Epithelial cell of esophagus (primary cell): ENCODE measurements around the gene ZNF775.

Source experiments
- DNase-seq: peaks from one replicate; pipeline ENCODE4 v3.0.0; 2010; ENCODE audit warnings: low read depth
- H3K4me3 ChIP-seq: 2 replicates; pipeline ENCODE4 v1.5.1; 2011; ENCODE audit warnings: mild to moderate bottlenecking, low read length, control low read depth
- CTCF ChIP-seq: IDR thresholded peaks from 2 replicates; pipeline ENCODE4 v1.5.1; 2011; ENCODE audit warnings: low read depth, mild to moderate bottlenecking, low read length, control low read depth, inconsistent platforms; ENCODE audit not compliant: insufficient read depth; ENCODE audit errors: missing control alignments

ZNF775 gene

GRCh38 chr7:150388709-150389531 is 9.8 kb downstream of the ZNF775 start:
- TF ChIP-seq CTCF = peak; percentile 46
- H3K4me3 ChIP-seq = no peak overlapping the region
- DNase-seq = peak; percentile 16

- TF ChIP-seq CTCF = no peak
- DNase-seq = no peak
- no peak overlapping the region for H3K4me3 ChIP-seq
Measured at GRCh38 chr7:150389532-150389816, 10.3 kb downstream of the ZNF775 start.

- peak; percentile 51 for DNase-seq
- TF ChIP-seq CTCF = no peak
- no peak overlapping the region for H3K4me3 ChIP-seq
Measured at GRCh38 chr7:150390205-150390604, 11.1 kb downstream of the ZNF775 start.

- no peak overlapping the region for H3K4me3 ChIP-seq
- DNase-seq = no peak
- TF ChIP-seq CTCF = no peak
Measured at GRCh38 chr7:150393325-150393724, 14.2 kb downstream of the ZNF775 start.

GRCh38 chr7:150396426-150396825 is 17.3 kb downstream of the ZNF775 start:
- no peak for DNase-seq
- no peak for TF ChIP-seq CTCF
- no peak overlapping the region for H3K4me3 ChIP-seq

- H3K4me3 ChIP-seq = no peak overlapping the region
- DNase-seq = no peak
- no peak for TF ChIP-seq CTCF
Measured at GRCh38 chr7:150396851-150397260, 17.7 kb downstream of the ZNF775 start.
